MM.1S (cell line): ENCODE data around the gene UROS.

Experiments used
- CTCF ChIP-seq: fragments of 300-600 bp; sonication (generic); IDR thresholded peaks from 2 replicates; pipeline ENCODE4 v1.5.1; 2016; ENCODE audit warnings: antibody characterized with exemption, low read length, mixed read lengths
- EZH2 ChIP-seq: fragments of 300-600 bp; sonication (generic); optimal IDR thresholded peaks from 2 replicates; pipeline ENCODE3; 2017; ENCODE audit warnings: low read depth, mild to moderate bottlenecking, antibody characterized with exemption, low read length, mixed read lengths

GRCh38 chr10:125756196-125756595, 66.9 kb downstream of the UROS start:
- no peak for TF ChIP-seq CTCF
- no peak for TF ChIP-seq EZH2
